ENCODE measurements around the gene CIC.

GRCh38 chr19:42288387-42288786, 19.3 kb downstream of the CIC start:
- TF ChIP-seq SIX5 (IDR thresholded peaks at IDR 0.05; ENCODE audit: low read depth, low read length, severe bottlenecking) (no peak), CEBPB (IDR thresholded peaks at IDR 0.05; ENCODE audit: borderline replicate concordance in 1 of 2, low read depth in 2 of 2, low read length in 2 of 2) (no peak), LARP7 (IDR thresholded peaks at IDR 0.05) (no peak), GABPA (IDR thresholded peaks at IDR 0.05; ENCODE audit: low read depth) (no peak), PML (IDR thresholded peaks at IDR 0.05; ENCODE audit: low read length) (no peak), CREM (IDR thresholded peaks at IDR 0.05; ENCODE audit: low read depth) (no peak), TBL1XR1 (IDR thresholded peaks at IDR 0.05; ENCODE audit: low read depth, low read length) (no peak), TCF12 (IDR thresholded peaks at IDR 0.05; ENCODE audit: low read depth, low read length) (no peak), EZH2 (IDR thresholded peaks at IDR 0.05; ENCODE audit: borderline replicate concordance, control insufficient read depth, low read depth, low read length) (no peak), PAX5 (IDR thresholded peaks at IDR 0.05; ENCODE audit: borderline replicate concordance, low read depth, low read length) (no peak)

All from GM12878 (cell line).